SKM-1 (cell line): ENCODE results near the gene CTNNA2.

Source experiments
- DNase-seq: peaks from one replicate; lab custom pipeline; 2025; ENCODE audit not compliant: unreplicated experiment; lab: John Stamatoyannopoulos, UW

CTNNA2 gene

DNA sequence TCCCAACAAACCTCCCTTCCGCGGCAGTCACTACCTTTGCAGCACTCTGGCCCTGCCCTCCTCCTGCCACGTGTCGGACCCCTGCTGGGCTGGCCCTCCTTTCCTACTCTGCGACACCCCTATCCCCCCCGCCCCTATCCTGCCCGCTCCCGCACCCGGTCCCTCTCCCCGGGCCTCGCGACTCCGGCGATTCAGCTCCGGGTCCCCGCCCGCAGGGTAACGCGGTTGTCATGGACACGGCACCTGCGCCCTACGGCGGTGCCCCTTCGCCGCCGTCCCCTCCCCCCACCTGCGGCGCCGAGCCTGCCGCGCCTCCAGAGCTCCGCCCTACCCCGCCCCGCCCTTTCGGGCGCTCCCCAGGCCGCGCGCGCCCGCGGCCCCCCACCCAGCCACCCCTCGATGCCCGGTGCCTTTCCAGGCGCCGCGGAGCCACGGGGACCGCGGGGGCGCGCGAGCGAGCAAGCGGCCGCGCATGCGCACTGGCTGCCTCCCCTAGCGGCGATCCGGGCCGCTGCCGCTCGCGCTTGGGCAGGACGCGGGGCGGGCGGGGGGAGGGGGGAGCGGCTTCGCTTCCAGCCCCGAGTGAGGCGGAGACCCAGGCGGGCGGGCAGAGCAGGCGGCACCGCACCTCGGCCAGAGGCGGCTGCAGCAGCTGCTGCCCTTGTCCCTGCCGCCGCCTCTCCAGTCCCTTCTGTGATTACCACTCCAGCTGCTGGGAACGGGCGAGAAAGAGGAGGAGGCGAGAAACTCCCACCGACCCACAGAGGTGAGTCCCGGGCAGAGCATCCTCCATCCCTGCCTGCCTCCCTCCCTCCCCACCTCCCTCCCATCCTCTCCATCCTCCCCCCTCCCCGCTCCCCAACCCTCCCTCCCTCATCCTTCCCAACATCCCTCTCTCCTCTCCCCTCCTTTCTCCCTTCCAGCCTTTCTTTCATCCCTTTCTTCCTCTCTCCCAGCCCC, at the start of gene CTNNA2:
Gene CTNNA2, plus strand, starts transcription at position 610 of the 960 bp plus-strand sequence.
- no peak for DNase-seq

DNA sequence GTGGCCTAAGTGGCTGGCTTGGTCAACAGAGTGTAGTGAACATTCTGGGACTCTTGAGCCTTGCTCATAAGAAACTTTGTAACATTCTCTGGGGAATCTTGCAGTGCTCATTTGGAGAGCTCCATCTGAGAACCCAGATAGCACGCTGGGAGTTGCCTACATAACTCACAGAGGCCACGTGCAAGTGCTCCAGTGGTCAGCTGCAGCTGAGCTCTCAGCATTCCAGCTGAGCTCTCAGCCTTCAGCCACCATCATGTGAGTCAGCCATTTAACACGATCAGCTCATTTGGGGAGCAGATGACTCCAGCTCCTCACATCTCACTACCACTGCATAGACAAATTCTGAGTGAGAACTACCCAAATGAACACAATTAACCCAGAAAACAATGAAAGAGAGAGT, 25.5 kb upstream of the CTNNA2 start:
- DNase-seq: no peak

- no peak for DNase-seq
Observed at GRCh38 chr2:79511320-79511951, 1.4 kb upstream of the CTNNA2 start.

GRCh38 chr2:79513711-79514110, 860 bp downstream of the CTNNA2 start:
- no peak for DNase-seq

- DNase-seq: no peak
Observed at GRCh38 chr2:79529636-79530035, 16.8 kb downstream of the CTNNA2 start.

DNA sequence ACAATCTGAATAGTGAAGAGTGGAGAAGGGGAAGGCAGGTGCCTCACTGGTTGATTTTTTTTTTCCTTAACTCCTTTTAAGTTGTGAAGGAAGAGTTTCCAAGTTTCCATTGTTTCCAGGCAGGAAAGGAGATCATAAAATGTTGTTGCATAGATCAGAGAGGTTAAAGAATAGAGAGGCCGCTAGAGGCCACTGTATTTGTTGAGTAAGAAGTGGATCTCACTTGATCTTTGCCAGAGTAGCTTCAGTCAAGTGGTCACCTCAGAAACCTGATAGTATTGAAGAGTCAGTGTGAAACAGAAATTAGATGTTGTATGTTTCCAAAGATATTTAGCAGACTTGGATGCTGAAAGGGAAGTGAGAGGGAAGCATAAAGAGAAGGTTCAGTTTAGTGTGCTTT, 17.6 kb downstream of the CTNNA2 start:
- no peak for DNase-seq

DNA sequence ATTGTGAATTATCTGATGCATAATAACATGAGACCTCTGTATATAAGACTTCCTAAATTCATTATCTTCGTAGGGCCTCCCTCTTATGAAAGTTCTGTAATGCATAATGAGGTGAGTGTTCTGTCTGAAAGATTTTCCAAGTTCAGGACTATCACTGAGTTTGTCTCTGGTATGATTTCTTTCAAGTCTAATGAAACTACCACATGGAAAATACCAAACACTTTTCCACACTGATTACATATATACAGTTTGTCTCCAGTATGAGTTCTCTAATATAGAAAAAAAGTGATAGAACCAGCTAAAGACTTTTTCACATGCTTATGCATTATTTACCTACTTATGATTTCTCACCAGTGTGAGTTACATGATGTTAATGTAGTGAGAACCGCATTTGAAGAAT, 34.7 kb downstream of the CTNNA2 start:
- DNase-seq: no peak

GRCh38 chr2:79552653-79553052, 39.8 kb downstream of the CTNNA2 start:
- no peak for DNase-seq

DNA sequence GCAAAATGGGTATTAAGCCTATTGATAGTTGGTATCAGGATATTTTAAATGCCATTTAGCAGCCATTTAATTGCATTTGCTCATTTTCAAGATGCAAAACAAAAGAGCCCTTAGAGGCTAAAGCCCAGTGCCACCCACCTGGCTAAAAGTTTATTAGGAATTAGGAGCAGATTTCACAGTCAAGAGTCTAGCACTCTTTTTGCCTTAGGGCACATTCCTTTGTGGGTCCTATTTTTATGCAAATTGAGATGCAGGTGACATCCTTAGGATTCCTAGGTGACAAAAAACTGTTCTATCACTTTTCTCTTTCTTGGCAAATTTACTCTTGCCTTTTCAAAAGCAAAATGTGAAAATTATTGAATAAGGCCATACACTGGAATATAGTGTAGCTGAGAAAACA, 42.0 kb downstream of the CTNNA2 start:
- DNase-seq: no peak

DNA sequence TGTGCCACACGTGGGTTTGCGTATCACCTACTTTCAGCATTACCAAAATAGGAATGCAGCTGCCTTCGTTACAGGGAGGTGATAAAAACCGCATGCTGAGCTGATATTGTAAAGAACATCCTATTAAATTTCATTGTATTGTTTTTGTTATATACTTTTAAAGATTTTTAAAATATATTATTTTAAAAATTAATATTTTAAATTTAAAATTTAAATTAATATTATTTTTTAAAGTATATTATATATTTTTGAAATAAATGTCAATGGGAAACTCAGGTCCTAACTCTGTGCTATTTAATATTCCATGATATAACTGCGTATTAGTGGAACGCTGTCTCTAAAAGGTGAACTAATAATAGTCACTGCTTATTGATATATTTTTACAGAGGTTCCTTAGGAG, 51.2 kb downstream of the CTNNA2 start:
- DNase-seq: no peak

DNA sequence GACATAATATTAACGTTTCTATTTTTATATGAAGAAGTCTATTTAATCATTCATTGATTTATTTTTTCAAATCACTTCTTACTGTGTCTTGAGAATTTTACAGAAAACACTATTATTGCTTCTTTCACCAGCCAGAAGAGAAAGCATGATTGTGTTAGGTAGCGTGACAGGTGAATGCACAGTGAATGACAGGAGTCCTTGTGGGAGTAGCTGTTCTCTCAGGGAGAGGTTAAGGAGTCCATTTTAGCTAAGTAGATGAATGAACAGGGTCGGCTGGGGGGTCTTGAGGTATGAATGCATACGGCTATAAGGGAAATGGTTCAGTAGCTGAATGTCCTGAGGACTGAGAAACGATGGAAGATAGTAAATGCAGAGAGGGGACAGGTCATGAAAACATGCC, 56.2 kb downstream of the CTNNA2 start:
- no peak for DNase-seq

- DNase-seq: no peak
Observed at GRCh38 chr2:79573895-79574674, 61.2 kb downstream of the CTNNA2 start.

- no peak for DNase-seq
Observed at GRCh38 chr2:79576451-79576850, 63.6 kb downstream of the CTNNA2 start.

- DNase-seq: no peak
Observed at GRCh38 chr2:79578952-79579351, 66.1 kb downstream of the CTNNA2 start.

- no peak for DNase-seq
Observed at GRCh38 chr2:79580175-79580574, 67.3 kb downstream of the CTNNA2 start.

GRCh38 chr2:79585701-79586433, 73.0 kb downstream of the CTNNA2 start:
- DNase-seq: no peak

DNA sequence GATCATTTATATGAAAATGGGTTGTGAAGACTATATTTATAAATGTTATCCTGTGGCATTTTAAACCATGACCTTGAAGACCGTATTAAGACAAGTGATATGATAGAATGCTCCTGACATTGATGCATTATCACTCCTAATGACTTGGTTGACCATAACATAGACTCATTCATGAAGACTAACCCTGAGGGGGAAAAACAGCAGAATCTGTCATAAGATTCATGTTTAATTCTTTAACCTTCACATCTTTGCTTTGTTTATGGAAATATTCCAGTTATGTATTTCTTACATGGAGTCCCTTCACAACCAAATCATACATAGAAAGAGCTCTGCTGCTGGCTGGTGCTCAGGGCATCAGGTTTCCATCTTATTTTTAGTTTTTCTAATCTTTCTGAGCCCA, 78.4 kb downstream of the CTNNA2 start:
- DNase-seq: no peak

DNA sequence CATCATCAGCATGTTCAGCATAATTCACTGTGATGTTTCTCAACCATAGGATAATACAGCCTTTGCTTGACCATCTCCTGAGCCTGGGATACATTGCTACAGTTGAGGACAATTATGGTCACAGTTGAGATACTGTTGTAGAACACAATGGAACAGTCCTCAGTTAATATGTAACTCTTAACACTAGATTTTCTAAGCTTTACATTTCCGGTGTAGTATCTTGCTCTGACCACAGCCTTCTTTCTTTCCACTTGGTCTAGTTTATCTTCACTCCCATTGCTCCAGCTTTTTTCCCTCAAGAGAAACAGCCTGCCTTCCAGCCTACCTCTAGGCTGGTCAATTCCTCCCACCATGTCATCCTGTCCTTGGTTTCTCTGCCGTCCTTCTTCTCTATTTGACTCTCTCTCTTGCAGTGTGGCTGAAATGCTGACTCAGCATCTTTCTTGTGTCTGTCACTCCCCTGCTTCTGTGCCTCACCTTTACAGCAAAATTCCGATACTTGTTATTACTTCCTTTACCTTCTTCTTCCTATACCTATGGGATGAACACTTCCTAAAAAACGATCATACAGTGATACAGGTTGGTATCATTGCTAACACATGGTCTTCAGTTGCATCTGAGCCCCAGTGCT, 80.5 kb downstream of the CTNNA2 start:
- no peak for DNase-seq

- DNase-seq: no peak
Observed at GRCh38 chr2:79596403-79596802, 83.6 kb downstream of the CTNNA2 start.

DNA sequence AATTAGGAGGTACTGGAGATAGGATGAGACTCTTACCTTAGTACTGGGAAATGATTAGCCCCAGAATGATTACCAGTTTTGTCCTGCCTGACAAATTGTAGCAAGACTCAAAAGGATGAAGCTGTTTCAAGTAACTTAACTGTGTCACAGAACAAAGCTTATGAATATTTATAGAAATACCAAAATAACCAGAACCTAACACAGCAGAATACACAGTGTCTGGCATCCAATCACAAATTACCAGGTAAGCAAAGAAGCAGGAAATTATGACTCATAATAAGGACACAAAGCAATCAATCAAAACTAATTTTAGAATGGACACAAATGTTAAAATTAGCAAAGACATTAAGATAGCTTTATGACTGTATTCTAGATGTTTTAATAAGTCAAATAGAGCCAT, 91.9 kb downstream of the CTNNA2 start:
- no peak for DNase-seq
